M059J (cell line): ENCODE data around the gene CALN1. TPM values are rescaled to one million over a fixed set of nuclear protein-coding genes. Genes with fewer than 3 reads are reported as not detected.

Experiments used
- DNase-seq: peaks from one replicate; pipeline ENCODE4 v3.0.0-alpha.2; 2012; ENCODE audit warnings: low read depth
- total RNA-seq: library from RNA; depleted of rRNA; stranded (reverse); fragments of >200 nt; shearing (Covaris generic); gene quantifications from 2 replicates; pipeline ENCODE4 v1.2.3, GENCODE V29; 2014

The CALN1 gene
- total RNA-seq, 1 experiment from 2014 or later = not detected

DNA sequence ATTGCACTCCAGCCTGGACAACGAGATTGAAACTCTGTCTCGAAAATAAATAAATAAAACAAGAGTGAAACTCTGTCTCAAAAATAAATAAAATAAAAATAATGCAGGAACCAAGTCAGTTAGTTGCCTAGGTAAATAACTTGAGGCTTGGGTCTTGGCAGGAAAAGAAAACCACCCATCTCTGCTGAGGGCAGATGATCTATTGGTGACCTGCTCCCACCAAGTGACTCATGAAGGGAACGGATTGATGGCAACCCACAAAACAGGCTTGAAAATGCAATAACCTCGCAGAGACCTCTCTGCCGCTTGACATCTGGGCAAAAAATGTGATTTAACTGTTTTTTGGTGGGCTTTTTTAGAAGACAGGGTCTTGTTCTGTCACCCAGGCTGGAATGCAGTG is 86.6 kb downstream of the CALN1 start:
- DNase-seq = peak; percentile 78

DNA sequence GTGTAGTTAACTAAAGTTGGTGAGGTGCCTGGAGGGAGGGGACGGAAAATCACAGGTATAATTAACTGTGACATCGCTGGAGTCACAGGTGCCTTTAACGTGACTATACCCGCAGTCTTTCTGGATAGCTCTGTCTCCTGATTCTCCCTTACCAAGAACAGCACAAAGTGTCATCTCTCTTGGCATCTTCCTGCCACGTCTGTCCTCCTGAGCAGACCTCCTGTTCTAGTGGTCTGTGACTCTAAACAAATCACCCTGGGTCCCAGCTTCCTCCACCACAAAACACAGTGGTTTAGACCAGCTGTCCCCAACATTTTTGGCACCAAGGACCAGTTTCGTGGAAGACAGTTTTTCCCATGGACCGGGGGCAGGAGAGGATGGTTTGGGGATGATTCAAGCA is 90.5 kb downstream of the CALN1 start:
- no peak for DNase-seq

DNA sequence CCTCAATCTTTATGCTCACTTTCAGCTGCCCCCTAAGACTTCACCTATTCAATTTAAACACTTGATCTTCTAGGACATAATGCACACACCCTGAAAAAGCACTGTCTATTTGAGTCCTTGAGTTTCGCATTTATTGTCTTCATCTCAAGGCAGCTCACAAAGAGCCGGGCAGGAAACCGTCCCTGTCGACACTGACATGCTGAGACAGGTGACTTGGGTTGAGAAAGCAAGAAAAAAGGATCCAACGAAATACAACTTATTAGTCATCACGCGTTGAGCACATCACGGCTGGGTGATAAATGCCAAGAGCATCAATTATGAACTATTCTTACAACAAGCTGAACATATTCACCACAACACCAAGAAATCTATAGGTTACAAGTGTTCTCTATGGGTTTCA is 91.1 kb downstream of the CALN1 start:
- no peak for DNase-seq

DNA sequence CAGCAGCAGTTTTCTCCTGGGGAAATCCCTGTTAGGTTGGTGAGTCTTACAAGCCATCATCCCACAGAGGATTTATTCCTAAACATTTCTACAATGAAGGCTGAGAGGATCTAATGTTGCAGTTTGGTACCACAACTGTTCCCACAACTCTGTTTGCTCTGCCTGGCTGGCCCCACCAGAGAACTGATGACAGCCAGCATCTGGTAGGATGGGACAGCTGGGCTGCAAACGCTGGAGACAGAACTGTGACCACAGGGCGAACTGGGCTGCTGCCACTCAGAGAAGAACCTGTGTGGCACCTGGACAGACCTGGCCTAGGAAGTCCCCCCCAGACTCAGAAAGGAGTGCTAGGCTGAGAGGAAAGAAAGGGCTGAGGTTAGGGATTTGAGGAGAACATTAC is 94.8 kb downstream of the CALN1 start:
- DNase-seq = no peak

DNA sequence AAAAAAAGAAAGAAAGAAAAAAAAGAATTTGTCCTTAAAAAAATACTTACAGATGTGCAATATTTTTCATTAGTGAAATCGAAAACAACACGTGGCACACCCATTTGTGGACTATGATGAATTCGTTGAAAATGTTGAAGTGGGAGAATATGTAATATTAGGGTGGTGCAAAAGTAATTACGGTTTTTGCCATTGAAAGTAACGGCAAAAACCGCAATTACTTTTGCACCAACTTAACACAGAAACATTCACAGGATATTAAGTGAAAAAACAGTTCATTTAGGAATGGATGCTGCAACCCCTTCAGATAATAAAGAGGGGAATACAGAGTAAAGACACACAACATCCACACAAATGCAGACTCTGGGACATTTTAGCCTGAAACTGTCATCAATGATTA is 96.0 kb downstream of the CALN1 start:
- DNase-seq = no peak

DNA sequence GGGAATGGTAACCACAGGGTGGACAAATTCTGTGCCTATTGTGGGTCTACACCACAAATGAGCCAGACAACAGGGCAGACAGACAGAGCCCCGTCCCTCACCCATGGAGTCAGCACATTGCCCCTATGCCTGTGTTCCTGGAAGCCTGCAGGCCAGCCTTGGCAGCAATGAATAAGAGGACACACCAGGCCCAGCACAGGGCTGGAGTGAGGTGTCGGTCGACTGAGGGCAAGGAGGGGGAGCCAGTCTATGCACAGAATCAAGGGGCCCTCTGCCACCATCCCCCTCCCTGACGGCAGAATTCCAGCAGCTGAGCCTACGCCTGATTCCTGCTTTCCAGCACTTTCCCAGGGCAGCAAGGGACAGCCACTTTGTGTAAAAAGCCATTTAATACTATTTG is 98.2 kb downstream of the CALN1 start:
- no peak for DNase-seq

DNA sequence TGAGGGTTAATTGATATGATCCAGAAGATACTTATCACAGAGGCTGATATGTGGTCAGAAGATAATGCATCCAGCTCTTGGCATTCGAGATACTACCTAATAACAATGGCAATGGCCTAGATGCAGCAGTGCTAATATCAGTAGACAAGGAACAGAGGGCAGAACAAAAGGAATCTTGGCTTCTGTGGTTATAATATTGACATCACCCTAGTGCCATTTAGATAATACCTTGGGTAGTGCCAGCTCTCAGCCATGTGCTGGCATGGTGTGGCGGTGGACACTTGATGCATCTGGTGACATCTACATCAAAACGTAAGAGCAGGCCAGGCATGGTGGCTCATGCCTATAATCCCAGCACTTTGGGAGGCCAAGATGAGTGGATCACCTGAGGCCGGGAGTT is 101.8 kb downstream of the CALN1 start:
- no peak for DNase-seq

DNA sequence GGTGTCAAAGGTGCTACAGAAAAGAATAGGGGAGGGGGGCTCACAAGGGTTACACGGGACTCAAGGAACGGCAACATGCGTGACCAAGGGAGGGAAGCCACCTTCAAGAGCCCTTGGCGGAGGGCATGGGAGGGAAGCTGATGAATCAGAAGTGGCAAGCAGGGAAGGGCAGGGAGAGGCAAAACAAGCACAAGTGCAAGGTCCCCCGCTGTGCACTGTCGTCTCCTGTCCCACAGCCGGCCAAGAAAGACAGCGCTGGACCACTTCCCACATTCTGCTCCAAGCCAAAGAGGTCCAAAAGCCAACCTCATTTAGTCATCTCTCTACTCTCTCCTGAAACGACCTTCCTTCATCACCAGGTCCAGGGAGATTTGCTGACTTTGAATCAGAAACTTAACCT is 102.7 kb downstream of the CALN1 start:
- DNase-seq = no peak

DNA sequence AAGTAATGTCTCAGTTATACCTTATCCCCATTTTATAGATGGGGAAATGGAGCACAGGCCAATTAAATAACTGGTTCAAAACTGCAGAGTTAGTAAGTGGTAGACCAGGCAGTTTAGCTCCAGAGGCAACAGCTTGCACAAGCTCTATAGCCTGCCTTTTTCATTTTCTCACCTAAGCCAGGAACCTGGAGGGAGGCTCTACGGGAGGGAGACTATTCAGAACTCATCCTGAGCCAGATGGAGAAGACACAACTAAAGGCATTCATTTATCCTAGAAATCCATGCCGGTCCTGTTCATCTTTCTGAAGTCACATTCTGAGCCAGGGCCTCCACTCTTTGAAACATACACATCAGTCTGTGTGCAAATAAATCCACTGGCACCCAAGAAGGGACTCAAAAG is 103.2 kb downstream of the CALN1 start:
- no peak for DNase-seq

DNA sequence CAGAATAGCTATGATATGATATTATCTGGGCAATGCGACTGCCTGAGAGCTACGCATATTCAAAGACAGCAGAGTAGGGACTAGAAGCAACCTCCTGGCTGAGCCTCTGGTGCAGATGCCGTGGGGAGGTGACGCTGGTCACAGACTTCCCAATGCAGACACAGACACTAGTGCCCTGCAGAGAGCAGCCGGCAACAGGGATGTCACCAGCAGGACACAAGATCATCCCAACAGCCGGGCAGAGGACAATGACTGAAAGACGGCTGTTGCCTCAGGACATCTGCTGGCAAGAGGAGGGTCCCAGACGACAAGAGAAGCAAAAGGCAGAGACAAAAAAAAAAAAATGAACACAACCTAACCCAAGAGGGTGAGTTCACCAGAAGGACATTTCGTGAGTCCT is 104.6 kb downstream of the CALN1 start:
- DNase-seq = no peak

DNA sequence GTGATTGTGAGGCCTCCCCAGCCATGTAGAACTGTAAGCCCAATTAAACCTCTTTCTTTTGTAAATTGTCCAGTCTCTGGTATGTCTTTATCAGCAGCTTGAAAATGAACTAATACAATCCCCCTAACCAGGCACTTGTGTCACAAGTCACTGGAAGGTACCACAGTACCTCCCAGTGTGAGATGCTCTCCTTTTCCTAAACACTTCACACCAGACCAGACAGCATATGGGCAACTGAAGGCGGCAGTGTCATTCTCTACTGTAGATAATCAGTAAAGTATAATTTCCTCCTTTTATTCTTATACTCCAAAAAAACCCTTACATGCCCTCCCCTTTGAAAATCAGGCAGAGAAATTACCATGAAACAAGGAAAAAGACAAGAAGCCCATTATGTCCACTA is 113.2 kb downstream of the CALN1 start:
- DNase-seq = no peak

DNA sequence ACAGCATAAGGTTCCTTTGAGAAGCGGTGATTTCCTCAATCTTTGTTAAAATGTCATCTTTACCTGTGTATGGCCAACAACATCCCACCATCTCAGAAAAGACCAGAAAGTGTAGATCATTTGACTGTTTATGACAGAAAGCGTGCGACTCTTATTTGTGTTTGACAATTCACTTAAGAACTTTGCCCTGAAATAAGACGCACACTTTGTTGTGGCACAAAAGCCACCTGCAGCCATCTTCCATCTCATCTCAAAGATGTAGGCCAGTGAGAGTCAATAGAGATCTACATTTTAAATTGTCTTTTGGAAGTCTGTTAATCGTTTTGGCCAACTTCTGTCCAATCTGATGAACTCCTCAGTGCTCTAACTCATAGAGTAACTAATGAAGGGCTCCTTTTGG is 114.0 kb downstream of the CALN1 start:
- DNase-seq = no peak

DNA sequence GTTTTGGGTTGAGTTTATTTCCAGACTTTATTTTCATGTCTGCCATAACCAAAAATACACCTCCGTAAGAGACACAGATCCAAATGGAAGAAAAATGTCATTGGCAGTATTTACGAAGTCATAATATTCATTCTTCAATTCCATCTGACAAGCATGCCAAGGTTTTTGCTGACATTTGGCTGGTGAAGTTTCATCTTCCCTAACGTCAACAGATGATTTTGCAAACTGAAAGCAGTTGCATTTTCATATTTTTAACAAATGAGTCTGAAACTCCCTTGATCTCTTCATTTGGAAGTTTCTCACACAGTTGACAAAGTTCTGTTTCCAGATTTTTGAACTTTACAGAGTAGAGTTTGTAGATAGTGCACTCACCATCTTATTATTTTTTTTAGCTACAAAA is 114.5 kb downstream of the CALN1 start:
- DNase-seq = no peak

DNA sequence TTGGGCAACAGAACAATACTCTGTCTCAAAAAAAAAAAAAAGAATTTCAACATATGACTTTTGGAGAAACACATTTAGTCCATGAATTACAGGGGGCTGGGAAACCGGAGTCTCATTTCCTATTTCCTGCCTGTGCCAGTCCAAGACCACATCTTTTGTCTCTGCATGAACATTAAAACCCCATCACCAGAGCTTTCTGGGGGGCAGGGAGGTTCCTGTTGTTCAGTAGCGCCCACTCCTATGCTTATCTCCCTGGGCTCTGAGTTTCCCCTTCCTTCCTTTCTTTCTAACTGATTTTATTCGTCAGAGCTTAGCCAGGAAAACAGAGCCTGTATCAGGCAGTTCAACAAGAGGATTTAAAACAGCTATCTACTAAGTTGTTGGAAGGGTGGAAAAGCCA is 119.3 kb downstream of the CALN1 start:
- no peak for DNase-seq

DNA sequence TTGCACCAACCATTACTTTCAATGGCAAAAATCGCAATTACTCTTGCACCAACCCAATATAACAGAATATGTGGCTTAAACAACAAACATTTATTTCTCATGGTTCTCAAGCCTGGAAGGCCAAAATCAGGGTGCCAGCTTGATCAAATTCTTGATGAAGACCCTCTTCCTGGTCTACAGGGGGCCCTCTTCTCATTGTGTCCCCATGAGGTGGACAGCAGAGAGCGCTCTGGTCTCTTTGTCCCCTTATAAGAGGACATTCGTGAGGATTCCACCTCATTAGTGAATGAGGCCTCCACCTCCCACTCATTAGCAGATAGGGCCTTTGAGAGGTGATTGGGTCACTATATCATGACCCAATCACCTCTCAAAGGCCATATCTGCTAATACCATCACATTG is 120.0 kb downstream of the CALN1 start:
- DNase-seq = no peak

DNA sequence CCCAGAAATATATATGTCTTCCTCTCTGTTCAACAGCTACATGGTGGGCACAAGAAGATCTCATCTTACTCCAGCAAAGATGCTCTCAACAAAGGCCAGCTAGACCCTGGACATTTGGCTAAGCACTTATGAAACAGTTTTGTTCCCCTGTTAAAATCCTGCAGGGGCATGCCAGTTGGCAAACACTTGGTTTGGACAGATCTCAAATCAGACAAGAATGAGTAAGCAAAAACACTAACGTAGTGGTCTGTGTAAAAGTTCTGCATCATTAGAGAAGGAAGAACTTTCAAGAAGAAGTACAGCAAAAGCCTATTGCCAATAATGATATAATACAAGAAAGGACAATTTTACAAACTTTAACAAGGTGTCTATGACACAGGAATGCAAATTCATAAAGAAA is 125.6 kb downstream of the CALN1 start:
- DNase-seq = no peak

DNA sequence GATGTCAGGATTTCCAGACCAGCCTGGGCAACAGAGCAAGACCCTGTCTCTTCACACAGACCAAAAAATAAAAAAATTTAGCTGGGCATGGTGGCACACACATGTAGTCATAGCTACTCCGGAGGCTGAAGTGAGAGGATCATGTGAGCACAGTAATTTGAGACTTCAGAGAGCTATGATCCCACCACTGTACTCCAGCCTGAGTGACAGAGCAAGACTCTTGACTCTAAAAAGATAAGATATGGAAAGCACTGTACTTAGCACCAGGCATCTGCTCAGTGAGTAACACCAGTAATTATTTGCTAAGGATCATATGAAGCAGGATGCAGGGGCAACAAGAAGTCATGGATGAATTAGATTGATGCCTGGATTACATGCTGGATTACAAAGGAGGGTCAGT is 128.8 kb downstream of the CALN1 start:
- DNase-seq = no peak

DNA sequence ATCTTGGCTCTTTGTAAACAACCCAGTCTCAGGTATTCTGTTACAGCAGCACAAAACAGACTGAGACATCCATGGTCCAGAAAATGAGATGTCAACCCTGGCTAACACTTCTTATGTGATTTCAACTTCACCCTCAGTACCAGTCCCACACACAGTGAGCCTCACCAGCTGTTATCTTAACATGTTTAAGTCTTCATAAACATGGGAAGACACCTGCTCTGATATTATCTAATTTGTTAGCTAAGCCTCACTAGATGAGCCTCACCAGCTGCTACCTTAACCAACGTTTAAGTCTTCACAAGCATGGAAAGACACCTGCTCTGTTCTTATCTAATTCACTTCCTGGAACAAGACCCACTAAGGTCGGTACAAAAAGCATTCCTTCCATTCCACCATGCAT is 130.8 kb downstream of the CALN1 start:
- no peak for DNase-seq

DNA sequence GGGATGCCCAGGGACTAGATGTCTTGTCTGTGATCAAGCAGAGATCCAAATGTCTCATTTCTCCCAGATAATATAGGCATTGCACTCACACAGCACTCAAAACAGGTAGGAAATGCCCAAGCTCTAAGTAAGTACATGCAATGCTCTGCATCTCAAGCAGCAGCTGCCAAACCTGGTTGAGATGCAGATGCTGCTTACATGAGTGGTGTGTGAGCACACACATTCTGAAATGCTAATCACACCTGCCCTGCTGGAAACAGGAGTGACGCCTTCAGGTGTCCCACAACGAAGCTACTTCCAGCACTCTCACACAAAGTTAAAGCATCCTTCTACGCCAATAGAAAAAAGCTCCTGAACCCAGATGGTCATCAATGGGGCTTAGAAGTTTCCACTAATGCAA is 132.9 kb downstream of the CALN1 start:
- no peak for DNase-seq

DNA sequence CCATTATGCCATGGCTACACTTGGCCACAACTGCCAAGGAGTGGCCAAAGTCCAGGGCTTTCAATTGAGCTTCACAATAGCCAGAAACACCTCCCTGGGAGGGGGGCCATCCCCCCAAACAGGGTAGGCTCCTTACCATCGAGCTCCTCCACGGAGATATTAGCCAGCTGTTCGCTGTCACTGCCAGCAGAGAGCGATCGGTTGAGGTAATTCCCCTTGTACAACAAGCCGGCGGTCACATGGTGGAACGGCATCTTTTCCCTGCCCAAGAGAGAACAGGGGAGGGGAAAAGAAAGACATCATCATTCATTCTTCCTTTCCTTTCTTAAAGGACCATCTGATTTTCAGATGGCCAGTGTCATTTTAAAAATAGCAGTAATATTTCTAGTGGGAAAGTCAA is 133.6 kb downstream of the CALN1 start:
- DNase-seq = no peak

DNA sequence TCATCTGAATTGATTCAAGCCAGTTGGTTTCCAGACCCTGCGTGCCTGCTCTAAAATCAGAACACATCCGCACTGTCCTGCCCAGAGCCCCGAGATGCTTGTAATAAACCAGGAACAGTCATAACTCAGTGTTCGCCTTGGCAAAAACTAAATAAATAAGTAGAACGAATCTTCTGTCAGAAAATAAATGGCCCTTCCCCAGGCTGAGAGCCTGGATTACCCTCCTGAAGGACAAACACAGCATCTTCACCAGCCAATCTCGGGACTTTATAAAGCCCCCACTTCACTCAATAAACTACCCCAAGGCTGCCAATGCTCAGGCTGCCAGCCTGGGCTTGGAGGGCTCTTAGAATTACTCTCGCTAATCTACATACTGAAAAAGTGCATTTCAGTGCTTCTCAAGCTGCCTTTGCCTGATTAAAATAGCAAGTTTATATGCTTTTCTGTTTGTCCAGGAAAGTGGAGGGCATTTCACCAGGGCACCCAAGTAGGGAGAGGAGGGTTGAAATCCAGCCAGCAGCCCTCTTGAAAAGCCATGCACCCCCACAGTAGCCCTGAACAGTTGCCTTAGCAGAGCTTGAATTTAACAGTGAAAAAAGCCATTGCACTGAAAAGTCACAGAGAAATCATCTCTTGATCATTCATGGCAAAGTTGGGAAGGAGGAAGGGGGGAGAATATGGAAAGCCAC is 136.6 kb downstream of the CALN1 start:
- no peak for DNase-seq

DNA sequence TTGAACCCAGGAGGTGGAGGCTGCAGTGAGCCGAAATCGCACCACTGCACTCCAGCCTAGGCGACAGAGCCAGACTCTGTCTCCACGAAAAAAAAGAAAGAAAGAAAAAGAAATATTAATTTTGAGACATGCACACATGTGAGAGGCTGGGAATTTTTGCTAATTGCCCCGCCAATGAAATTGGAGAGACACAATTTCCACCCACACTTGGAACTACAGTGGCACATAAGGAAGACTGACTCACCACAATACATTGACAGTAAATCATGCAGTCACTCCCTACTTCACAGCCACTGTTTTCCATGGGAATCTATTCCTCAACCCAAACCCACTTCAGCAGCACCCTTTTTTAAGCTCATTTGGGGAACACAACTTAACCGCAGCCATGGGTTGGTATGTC is 139.7 kb downstream of the CALN1 start:
- DNase-seq = no peak

DNA sequence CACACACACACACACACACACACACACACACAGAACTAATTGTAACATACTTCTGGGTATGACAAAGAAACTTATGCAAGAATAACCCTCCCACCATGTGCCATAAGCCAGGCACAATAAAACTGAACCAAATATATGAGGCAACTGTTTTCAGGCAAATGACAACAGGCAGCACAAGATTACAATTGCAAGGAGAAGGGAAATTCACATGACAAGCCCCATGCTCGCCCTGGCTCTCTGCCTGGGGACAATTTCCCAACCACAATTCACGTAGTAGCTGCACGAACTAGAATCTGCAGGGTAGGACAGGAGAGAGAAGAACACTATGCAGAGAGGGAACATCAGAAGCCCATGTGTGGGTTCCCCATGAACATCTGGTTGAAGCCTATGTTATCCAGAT is 143.3 kb downstream of the CALN1 start:
- DNase-seq = no peak

DNA sequence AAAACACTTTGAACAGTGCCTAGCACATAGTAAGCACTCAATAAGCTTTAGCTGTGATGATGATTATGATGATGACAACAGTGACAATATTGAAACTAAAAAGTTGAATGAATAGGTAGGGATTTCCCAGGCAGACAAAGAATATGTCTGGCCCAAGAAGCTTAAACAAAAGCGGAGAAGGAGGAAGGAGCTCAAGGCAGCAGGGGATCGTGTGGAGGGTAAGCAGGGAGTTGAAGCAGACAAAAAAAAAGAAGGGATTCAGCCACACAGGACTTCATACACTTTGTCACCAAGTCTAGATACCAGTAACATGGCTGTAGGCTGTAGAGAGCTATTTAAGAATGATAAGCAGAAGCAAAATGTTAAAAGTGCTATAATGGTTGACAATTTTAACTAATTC is 144.0 kb downstream of the CALN1 start:
- DNase-seq = no peak
